Limb (tissue), 2 donors: ENCODE results near the gene CEND1.

ENCODE experiments used
- DNase-seq, 2 donors: peaks; one replicate each; pipeline ENCODE4 v3.0.0-alpha.2; 2016; ENCODE audit errors: extremely low spot score in 2 of 2

Gene CEND1

DNA sequence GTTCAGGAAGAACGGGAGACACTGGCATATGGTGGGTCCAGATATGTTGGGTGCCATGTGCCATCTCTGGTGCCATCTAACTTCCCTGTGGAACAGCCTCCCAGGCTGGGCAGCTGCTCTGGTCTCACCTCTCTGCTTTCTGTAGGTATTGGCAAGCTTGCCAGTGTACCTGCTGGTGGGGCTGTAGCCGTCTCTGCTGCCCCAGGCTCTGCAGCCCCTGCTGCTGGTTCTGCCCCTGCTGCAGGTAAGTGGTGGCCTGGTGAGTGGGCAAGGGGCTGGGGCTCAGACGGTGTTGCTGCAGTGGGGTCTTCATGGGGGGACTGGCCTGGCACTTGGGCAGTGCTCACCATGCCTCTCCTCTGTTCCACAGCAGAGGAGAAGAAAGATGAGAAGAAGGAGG, 22.5 kb upstream of the CEND1 start:
- no peak for DNase-seq

DNA sequence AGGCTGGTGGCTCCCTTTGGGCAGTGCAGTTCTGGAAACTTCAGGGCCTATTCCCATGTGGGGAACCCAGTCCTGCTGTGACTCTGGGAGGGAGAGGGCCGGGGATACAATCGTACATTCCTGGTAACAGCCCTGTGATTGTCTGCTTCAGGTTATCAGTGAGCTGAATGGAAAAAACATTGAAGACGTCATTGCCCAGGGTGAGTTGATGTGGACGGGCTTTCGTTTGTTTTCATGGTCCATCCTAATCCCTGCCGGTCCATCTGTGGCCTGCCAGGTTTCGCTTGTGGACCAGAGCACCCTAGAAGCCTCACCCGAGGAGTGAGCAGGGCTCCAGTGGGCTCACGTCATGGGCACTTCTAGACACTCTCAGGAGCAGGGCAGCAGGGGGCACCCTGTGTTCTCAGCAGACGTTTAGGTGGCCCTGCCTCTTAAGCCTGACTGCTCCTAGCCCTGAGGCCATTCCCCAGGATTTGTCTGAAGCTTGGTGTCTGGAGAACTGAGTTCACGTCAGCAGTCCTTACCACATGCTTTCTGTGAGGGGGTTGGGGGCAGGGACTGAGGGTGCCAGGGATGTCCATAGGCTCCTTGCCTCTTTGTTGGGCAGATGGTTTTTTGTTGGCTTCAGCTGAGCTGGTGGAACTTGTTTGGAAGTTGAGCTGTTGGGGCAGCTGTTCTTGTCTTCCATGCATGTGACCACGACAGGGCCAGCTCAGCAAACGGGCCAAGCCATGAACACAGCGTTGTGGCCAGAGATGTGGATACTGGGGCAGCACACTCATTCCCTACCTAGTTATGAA, 21.8 kb upstream of the CEND1 start:
- DNase-seq = no peak

- no peak for DNase-seq
These were observed 20.2 kb upstream of the CEND1 start for GRCh38 chr11:810040-810567.

- DNase-seq = peak; percentile 96 to 99
These were observed 19.6 kb upstream of the CEND1 start, which contains the start of gene RPLP2 for GRCh38 chr11:809287-810039. RPLP2 (plus strand) TSS chr11:809967; CDS start chr11:810235, 268 bp downstream.

DNA sequence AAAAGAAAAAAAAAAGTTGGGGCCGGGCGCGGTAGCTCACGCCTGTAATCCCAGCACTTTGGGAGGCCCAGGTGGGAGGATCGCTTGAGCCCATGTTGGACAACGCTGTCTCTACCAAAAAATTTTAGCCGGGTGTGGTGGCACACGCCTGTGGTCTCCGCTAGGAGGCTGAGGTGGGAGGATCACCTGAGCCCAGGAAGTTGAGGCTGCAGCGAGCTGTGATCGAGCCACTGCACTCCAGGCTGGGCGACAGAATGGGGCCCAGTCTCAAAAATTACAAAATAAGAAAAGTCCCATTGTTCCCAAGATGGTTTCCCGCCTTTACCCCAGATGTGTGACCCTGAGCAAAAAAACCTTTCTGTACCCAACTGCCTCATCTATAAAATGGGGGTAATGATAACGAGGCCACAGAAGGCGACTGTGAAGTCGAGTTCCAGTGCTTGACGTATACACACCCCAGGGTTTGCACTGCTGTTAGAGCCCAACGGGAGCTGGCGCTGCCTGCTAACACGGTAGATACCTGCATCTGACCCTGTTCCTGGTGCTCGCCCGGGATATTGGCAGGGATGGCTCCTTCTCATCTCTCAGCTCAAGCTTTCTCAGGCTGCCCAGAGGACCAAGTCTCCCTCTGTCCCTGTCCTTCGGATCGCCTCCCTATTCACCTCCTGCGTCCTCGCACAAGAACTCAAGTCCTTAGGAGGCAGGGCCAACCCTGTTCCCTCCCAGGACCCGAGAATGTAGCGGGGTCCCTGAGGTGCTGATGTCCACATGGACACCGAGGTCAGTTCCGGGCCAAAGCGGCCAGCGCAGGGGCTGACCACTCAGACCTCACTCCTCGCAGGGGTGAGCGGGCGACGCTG, 18.8 kb upstream of the CEND1 start:
- DNase-seq = no peak

- no peak for DNase-seq
These were observed 14.7 kb upstream of the CEND1 start for GRCh38 chr11:804599-804964.

DNA sequence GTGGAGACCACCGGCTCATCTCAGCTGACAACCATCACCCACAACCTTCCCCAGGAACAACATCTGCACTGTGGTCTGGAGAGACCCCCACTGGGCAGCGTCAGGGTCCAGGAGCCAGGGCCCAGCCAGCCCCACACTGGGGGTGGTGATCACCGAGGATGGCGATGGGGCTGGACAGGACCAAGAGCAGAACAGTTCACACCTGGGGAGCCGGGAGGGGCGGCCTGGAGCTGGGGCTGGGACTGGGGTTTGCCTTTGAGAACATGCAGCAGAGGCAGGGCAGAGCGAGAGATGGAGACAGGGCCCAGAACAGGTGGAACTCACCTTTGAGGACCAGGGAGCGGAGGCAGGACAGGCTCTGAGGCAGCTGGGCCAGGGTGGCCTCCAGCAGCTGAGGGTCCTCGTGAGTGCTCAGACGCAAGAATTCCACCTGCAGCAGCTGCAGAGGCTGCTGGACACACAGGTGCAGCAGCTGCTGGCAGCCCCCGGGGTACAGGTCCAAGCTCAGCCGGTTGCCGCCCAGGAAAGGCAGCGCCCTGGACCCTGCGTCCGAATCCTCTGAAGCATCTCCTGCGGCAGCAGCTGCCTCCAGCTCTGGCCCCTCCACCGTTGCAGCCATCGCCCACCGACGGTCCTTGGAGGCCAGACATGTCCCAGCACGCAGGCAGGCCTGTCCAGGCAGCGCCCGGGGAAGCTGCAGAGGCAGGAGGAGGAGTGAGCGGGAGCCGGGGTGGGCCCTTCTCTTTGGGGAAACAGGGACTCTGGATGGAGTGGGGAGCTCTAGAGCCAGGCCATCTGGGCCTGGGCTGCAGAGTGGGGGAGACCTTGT, 14.1 kb upstream of the CEND1 start:
- DNase-seq = no peak

DNA sequence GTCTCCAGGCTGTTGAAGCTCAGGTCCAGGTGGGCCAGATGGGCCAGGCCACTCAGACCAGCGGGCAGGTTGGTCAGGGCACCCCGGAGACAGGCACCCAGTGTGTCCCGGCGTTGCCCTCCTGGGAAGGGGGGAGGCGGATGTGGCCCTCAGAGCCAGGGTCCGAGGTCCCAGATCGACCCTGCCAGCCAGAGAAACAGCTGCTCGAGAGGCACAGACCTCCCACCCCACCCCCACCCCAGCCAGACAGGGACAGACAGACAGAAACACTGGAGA, 13.5 kb upstream of the CEND1 start:
- DNase-seq = no peak

DNA sequence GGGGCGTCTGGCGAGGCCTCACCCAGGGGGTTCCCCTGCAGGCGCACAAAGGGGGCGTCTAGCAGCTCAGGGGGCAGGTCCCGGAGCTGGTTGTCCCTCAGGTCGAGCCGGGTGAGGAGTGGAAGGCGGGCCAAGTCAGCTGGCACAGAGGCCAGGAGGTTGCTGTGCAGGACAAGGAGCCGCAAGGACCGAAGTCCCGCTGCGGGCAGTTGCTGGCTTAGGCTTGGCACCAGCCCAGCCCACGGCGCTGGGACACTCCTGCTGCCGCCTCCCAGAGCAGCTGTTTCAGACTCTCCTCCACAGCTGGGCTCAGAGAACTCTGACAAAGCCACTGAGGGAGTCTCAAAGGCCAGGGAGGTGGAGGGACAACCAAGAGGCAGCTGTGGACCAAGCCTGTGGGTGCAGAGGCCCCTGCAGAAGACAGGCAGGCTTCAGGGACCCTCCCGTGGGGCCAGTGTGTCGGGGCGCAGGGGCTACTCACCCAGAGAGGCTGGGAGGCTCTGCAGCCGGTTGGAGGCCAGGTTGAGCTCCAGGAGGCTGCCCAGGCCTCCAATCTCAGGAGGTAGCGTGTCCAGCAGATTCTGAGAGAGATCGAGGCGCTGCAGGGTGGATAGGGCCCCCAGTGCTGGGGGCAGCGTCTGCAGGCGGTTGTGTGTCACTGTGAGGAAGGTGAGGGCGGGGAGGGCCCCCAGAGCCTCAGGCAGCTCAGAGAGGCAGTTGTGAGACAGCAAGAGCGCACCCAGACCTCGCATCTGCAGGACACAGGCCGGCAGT, 13.0 kb upstream of the CEND1 start:
- no peak for DNase-seq

DNA sequence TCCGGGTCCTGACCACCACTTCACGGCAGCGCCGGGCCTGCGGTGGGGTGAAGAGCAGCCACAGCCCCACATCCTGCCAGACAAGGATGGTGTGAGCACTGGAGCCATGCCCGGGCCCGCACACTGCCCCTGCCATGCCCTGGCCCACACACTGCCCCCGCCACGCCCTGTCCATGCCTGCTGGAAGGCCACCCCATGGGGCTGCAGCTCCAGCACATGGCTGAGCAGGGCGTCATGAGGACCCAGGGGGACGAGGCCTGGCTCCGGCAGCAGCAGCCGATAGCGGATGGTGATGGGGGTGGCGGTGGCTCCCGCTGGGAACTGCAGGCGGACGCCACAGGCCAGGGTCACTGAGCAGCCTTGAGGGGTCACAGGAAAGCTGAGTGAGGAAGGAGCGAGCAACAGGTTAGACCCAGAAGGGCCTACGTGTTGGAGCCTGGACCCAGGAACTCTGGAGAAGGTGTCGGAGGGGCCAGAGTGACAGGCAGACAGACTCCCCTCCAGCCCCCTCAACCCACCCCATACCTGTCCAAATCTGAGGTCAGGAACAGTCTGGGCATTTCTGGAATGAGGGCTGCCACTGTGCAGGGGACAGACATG, 12.2 kb upstream of the CEND1 start:
- no peak for DNase-seq

DNA sequence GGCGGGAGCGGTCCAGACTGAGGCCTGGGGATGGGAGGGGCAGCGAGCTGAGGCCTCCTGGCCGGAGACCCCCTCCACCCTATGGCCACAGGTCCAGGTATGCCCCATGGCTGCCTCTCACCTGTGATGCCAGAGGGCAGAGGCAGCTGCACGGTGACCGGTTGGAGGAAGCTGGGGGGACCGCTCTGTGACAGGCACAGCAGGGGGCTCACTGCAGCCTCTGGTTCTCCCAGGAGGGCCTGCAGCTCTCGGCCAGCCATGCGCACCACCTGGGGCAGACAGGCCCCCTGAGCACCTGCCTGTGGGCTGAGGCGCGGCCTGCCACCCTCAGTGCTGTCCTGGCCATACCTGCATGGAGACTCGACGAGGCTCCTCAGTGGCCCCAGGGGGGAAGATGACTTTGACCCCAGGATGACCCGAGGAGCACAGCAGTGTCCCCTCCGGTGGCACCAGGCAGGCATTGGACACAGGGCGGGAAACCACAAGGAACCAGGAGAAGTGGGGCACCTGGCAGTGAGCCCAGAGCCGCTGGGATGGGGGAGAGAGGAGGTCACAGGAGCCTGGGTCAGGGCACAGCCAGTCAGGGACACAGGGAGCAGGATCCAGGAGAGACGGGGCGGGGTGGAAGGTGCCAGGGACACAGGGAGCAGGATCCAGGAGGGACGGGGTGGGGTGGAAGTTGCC, 11.3 kb upstream of the CEND1 start:
- DNase-seq = no peak

GRCh38 chr11:800473-800872, 10.6 kb upstream of the CEND1 start:
- DNase-seq = no peak

GRCh38 chr11:799641-800316, 9.9 kb upstream of the CEND1 start:
- no peak for DNase-seq

- DNase-seq = peak; percentile 85 to 92
These were observed 8.3 kb upstream of the CEND1 start, which contains the start of gene SLC25A22 for GRCh38 chr11:798093-798713. SLC25A22 (minus strand) TSS chr11:798281; CDS start chr11:795006, 3,275 bp downstream.

DNA sequence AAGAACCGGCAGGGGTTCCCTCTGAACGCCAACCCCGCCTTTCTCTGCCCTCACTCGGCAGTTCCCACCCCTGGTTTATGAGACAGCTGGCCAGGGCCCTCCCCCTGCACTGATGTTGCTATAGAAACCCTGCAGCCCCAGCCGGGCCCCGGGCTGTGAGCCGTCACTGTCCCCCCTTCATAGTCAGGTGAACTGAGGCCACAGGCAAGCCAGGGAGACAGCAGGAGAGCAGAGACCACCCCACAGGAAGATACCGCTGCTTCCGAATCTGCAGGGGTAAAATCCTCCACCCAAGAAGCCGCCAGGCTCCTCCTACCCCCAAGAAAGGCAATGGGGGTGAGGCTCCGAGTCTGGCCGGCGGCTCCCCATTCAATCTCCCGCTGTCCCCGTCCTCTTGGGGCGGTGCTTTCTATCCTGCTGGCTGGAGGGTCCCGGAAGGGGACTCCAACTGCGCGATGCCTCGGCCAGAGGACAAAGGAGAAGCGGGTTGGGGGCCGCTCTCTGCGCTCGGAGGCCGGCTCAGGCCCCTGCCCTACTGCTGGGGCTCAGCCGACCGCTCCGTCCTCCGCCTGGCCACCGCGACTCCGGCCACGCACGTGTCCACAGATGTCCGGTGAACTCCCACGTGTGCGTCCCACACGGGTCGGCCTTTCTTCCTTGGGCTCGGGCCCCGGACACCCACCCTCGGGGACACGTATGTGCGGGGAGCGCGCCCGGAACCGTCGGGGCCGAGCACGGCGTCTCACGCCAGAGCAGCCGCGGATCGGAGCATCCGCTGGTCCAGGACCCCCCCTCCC, 7.6 kb upstream of the CEND1 start:
- DNase-seq = peak; percentile 89

- DNase-seq = no peak
These were observed 6.8 kb upstream of the CEND1 start for GRCh38 chr11:796565-797295.
